Activated CD8-positive, alpha-beta T cell treated with anti-CD3 and anti-CD28 coated beads for 36 hours (primary cell): ENCODE measurements around the gene BBX. TPM values are rescaled to one million over a fixed set of nuclear protein-coding genes. Genes with fewer than 3 reads are reported as not detected.

Experiments used
- ATAC-seq: fragments of 200-7000 bp; cut with Tn5 transposase; one replicate; pipeline ENCODE4 v1.10.0; 2021; ENCODE audit warnings: mild to moderate bottlenecking, moderate library complexity
- CTCF ChIA-PET: fragments of 350-600 bp; sonication (Branson Sonifier 250); formaldehyde crosslinking; loops from one replicate; lab custom pipeline; 2021; ENCODE audit warnings: antibody characterized with exemption; lab: Charles Lee
- POLR2A ChIA-PET: fragments of 350-600 bp; sonication (Branson Sonifier 250); formaldehyde crosslinking; loops from one replicate; lab custom pipeline; 2021; ENCODE audit warnings: antibody characterized with exemption; lab: Charles Lee
- DNase-seq: peaks from one replicate; pipeline ENCODE4 v3.0.0-alpha.2; 2020
- H3K27ac Mint-ChIP-seq: one replicate; pipeline ENCODE4 v1.8.0; 2021; ENCODE audit warnings: mild to moderate bottlenecking, mixed read lengths
- H3K27me3 Mint-ChIP-seq: one replicate; pipeline ENCODE4 v1.8.0; 2021; ENCODE audit warnings: mixed read lengths
- H3K36me3 Mint-ChIP-seq: one replicate; pipeline ENCODE4 v1.8.0; 2021; ENCODE audit warnings: low read depth, mixed read lengths
- H3K4me1 Mint-ChIP-seq: one replicate; pipeline ENCODE4 v1.8.0; 2021; ENCODE audit warnings: low read depth, mixed read lengths
- H3K4me3 Mint-ChIP-seq: one replicate; pipeline ENCODE4 v1.8.0; 2021; ENCODE audit warnings: mild to moderate bottlenecking, moderate library complexity, mixed read lengths
- H3K9me3 Mint-ChIP-seq: one replicate; pipeline ENCODE4 v1.8.0; 2021; ENCODE audit warnings: mixed read lengths
- intact Hi-C: fragments of 100-400 bp; cut with micrococcal nuclease; formaldehyde crosslinking; loops from one replicate; pipeline ENCODE4 v1.10.0; 2022
- total RNA-seq, 2 experiments: library from RNA; stranded (reverse); gene quantifications; one replicate each; pipeline ENCODE4 v1.2.3, GENCODE V29; 2021
- TF ChIP-seq, protein P1 (sequence below): fragments of 200-600 bp; IDR thresholded peaks from one replicate; pipeline ENCODE4 v1.8.0; 2022; ENCODE audit warnings: antibody characterized with exemption, mild to moderate bottlenecking

Gene BBX
- total RNA-seq, 2 experiments from 2014 or later, result 40.9 to 42.4 TPM

- intact Hi-C loops, result no loop called here
Observed at GRCh38 chr3:107548601-107549000, 25.8 kb downstream of the BBX start.

DNA sequence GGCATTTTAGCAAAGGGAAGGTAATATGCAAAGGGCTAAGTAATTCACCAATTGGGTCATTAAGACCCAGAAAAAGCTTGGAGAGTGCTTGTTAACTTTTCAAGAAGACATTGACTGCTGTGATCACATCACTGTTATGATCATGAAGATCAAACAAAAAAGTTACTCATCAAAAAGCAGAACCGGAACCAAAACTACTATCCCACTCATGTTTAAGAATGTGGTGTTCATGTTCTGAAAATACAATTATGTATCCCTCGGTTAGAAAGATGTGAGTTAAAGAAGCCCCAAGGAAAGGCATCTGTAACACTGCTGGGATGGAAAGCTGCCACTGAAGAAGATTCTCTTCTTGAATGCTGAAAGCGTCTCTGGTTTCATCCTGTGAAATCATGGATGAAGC lies 32.6 kb downstream of the BBX start:
- Mint-ChIP-seq H3K4me3 (no peak overlapping the region), H3K4me1 (peaks cover 38% of the 10 kb centered on the region), H3K9me3 (no peaks in the 10 kb centered on the region), H3K36me3 (no peaks in the 10 kb centered on the region), H3K27me3 (no peaks in the 10 kb centered on the region), H3K27ac (no peak overlapping the region)
- POLR2A ChIA-PET, result interaction anchor here (0.9 kb wide), 1 partner anchor 32 kb away, joined by 3 read pairs; the partner anchor contains the start of gene BBX
- intact Hi-C loops, result no loop called here
- TF ChIP-seq, protein P1, sequence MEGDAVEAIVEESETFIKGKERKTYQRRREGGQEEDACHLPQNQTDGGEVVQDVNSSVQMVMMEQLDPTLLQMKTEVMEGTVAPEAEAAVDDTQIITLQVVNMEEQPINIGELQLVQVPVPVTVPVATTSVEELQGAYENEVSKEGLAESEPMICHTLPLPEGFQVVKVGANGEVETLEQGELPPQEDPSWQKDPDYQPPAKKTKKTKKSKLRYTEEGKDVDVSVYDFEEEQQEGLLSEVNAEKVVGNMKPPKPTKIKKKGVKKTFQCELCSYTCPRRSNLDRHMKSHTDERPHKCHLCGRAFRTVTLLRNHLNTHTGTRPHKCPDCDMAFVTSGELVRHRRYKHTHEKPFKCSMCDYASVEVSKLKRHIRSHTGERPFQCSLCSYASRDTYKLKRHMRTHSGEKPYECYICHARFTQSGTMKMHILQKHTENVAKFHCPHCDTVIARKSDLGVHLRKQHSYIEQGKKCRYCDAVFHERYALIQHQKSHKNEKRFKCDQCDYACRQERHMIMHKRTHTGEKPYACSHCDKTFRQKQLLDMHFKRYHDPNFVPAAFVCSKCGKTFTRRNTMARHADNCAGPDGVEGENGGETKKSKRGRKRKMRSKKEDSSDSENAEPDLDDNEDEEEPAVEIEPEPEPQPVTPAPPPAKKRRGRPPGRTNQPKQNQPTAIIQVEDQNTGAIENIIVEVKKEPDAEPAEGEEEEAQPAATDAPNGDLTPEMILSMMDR, result no peak
- DNase-seq (no peak), ATAC-seq (no peak)
- CTCF ChIA-PET, result interaction anchor here (1.3 to 2.4 kb wide), 2 partner anchors 19 to 283 kb away, joined by 3 to 11 read pairs; no protein-coding TSS in a partner anchor

More at GRCh38 chr3:107548601-107549000, 25.8 kb downstream of the BBX start:
- Mint-ChIP-seq H3K36me3 (peaks cover 17% of the 10 kb centered on the region), H3K27ac (no peak overlapping the region), H3K27me3 (no peaks in the 10 kb centered on the region), H3K4me1 (peaks cover 30% of the 10 kb centered on the region), H3K9me3 (no peaks in the 10 kb centered on the region), H3K4me3 (no peak overlapping the region)
- ATAC-seq (no peak), DNase-seq (no peak)
- CTCF ChIA-PET, result no interaction called here
- POLR2A ChIA-PET, result interaction anchor here (0.6 kb wide), 1 partner anchor 11 kb away, joined by 3 read pairs; no protein-coding TSS in a partner anchor
- TF ChIP-seq, protein P1, result no peak

GRCh38 chr3:107557743-107558142 lies 35.0 kb downstream of the BBX start:
- Mint-ChIP-seq H3K9me3 (no peaks in the 10 kb centered on the region), H3K4me1 (peaks cover 41% of the 10 kb centered on the region), H3K27me3 (no peaks in the 10 kb centered on the region), H3K36me3 (no peaks in the 10 kb centered on the region), H3K27ac (no peak overlapping the region), H3K4me3 (no peak overlapping the region)
- DNase-seq, result no peak
- TF ChIP-seq, protein P1, result no peak
- intact Hi-C loops, result no loop called here
- no peak for ATAC-seq
- CTCF ChIA-PET, result interaction anchor here (0.9 to 3.4 kb wide), 3 partner anchors 19 to 321 kb away, joined by 3 to 20 read pairs (median 4); no protein-coding TSS in a partner anchor
- POLR2A ChIA-PET, result no interaction called here

GRCh38 chr3:107560166-107560565 lies 37.4 kb downstream of the BBX start:
- intact Hi-C loops, result no loop called here

DNA sequence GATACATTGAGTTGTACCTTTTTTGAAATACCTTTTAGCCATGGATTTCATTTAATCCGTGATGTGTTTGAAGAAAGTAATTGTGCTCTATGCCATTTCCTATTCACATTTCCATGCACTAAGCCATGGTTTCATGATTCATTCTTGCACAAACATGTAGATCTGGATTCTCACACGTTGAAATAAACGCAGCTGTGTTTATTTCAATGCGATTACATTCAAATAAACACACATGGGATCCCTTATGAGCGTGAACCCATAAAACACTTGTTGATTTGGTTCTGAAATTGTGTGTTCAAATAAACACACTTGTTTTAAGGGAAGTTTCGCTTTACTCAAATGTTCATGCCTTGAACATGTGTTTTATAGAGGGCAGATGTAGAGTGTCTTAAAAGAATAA lies 39.2 kb downstream of the BBX start:
- no peak for DNase-seq
- ChIA-PET CTCF (no interaction called here), POLR2A (no interaction called here)
- no peak overlapping the region for H3K27ac Mint-ChIP-seq
- H3K4me1 Mint-ChIP-seq, result peaks cover 50% of the 10 kb centered on the region
- H3K27me3 Mint-ChIP-seq, result no peaks in the 10 kb centered on the region
- TF ChIP-seq, protein P1, result no peak
- intact Hi-C loops, result no loop called here
- H3K9me3 Mint-ChIP-seq, result no peaks in the 10 kb centered on the region
- ATAC-seq, result no peak
- H3K36me3 Mint-ChIP-seq, result no peaks in the 10 kb centered on the region
- no peak overlapping the region for H3K4me3 Mint-ChIP-seq

More at GRCh38 chr3:107560166-107560565, 37.4 kb downstream of the BBX start:
- peaks cover 49% of the 10 kb centered on the region for H3K4me1 Mint-ChIP-seq
- no peaks in the 10 kb centered on the region for H3K9me3 Mint-ChIP-seq
- no peak overlapping the region for H3K4me3 Mint-ChIP-seq
- H3K27ac Mint-ChIP-seq, result no peak overlapping the region
- no peaks in the 10 kb centered on the region for H3K36me3 Mint-ChIP-seq
- ATAC-seq (no peak), DNase-seq (no peak)
- ChIA-PET CTCF (interaction anchor here (3.4 kb wide), 1 partner anchor 17 kb away, joined by 20 read pairs; no protein-coding TSS in a partner anchor), POLR2A (interaction anchor here (0.6 kb wide), 1 partner anchor 187 kb away, joined by 3 read pairs; no protein-coding TSS in a partner anchor)
- no peaks in the 10 kb centered on the region for H3K27me3 Mint-ChIP-seq
- TF ChIP-seq, protein P1, result no peak
